ENCODE measurements around the gene SPINK8. TPM values are rescaled to one million over a fixed set of nuclear protein-coding genes. Genes with fewer than 3 reads are reported as not detected.

The SPINK8 gene
- total RNA-seq, 6 experiments from 2014 or later = not detected

DNA sequence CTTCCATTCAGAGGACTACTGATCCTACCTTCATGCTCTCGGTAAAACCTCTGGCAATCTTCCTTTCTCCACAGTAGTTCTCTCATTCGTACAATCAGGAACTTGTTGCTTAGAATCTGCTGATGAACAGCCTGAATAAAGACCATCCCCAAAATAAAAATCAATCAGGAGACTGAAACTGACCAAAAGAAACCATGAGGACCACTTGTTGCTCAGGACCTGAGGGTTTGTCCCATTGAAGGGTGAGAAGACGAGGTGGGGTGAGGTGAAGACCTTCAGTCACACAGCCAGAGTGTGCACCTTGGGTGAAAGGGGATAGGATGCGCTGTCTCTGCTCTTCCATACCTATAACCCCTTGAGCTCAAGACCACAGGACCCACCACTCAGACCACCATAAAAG lies 36.8 kb downstream of the SPINK8 start:
- Histone ChIP-seq H3K27ac (no peak overlapping the region), H3K4me3 (no peak overlapping the region), H3K9me3 (no peaks in the 10 kb centered on the region), H3K27me3 (no peaks in the 10 kb centered on the region), H3K36me3 (peaks cover 0 to 42% (median 9%) of the 10 kb centered on the region in 4 donors), H3K4me1 (peaks cover 0 to 7% (median 0%) of the 10 kb centered on the region in 4 donors)
- no peak for TF ChIP-seq POLR2A (IDR thresholded peaks at IDR 0.05)
- TF ChIP-seq CTCF (IDR thresholded peaks at IDR 0.05) = no peak
- WGBS (ENCODE audit: insufficient coverage, low coverage, low lambda C conversion rate, missing lambda C conversion rate) = 97% methylated on average over 3 of the region's 4 CpGs
- no peak for ATAC-seq
- DNase-seq = no peak
- intact Hi-C loops (cut with DNase I) = no loop called here

DNA sequence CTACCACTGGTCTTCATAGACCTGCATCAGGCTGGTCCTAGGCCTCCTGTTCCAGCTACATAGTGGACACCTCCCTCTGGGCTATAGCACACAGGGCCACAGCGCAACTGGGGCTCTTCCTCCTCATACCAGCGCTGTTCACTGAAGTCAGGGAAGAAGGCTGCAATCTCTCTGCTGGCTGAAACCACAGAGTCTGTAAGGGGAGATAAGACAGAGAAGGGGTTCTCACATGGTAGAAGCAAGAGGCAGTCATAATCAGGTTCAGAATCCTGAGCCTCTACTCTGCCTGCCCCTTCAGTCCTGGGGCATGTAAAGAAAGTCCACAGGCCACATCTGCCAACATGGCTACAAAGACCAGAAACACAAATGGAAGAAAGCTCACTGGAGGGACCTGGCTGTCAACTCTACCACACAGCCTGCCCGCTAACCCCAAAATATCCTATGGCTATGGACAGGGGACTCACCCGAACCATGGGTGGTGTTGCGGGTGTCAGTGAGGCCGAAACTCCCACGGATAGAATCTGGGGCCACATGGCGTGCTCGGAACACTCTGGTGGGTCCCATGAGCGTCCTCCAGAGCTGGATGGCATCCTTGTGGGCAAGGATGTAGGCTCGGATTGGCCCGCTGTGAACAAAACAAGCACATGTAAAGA lies 38.7 kb downstream of the SPINK8 start:
- intact Hi-C loops (cut with DNase I) = no loop called here
- no peak for DNase-seq
- Histone ChIP-seq H3K9me3 (no peaks in the 10 kb centered on the region), H3K27me3 (no peaks in the 10 kb centered on the region), H3K4me1 (no peaks in the 10 kb centered on the region), H3K4me3 (no peak overlapping the region), H3K36me3 (peaks cover 0 to 42% (median 9%) of the 10 kb centered on the region in 4 donors), H3K27ac (no peak overlapping the region)
- ATAC-seq = no peak
- TF ChIP-seq POLR2A (IDR thresholded peaks at IDR 0.05) (no peak), CTCF (IDR thresholded peaks at IDR 0.05) (no peak)
- 98% methylated on average over 6 of the region's 12 CpGs for whole genome bisulfite sequencing (ENCODE audit: insufficient coverage, low coverage, low lambda C conversion rate, missing lambda C conversion rate)

DNA sequence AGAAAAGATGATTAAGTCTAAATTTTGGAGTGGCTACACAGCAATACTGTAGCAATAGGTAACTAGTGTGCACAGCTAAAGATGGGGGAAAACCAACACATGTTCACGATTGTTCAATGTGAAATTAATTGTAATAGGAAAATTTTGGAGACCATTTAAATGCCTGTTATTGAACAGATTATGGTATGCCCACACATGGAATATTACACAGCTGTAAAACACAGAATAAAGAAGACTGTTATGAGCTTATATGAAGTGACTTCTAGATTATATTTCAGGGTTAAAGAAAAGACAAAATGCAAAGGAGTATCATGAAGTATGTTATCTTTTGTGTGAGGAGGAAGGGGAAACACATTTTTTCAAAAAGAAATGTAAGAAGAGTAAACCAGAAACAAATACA lies 43.8 kb downstream of the SPINK8 start:
- H3K9me3 ChIP-seq = no peaks in the 10 kb centered on the region
- no peaks in the 10 kb centered on the region for H3K4me1 ChIP-seq
- H3K4me3 ChIP-seq = no peak overlapping the region
- peaks cover 0 to 20% (median 7%) of the 10 kb centered on the region in 4 donors for H3K36me3 ChIP-seq
- TF ChIP-seq CTCF (IDR thresholded peaks at IDR 0.05) (no peak), POLR2A (IDR thresholded peaks at IDR 0.05) (no peak)
- DNase-seq = no peak
- intact Hi-C loops (cut with DNase I) = no loop called here
- no peak overlapping the region for H3K27ac ChIP-seq
- no peak for ATAC-seq
- H3K27me3 ChIP-seq = no peaks in the 10 kb centered on the region
- WGBS (ENCODE audit: insufficient coverage, low coverage, low lambda C conversion rate, missing lambda C conversion rate) = 50% methylated on average over 1 of the region's 1 CpG

GRCh38 chr3:48287034-48287433 lies 46.4 kb downstream of the SPINK8 start:
- no peaks in the 10 kb centered on the region for H3K4me1 ChIP-seq
- intact Hi-C loops (cut with DNase I) = no loop called here
- no peaks in the 10 kb centered on the region for H3K27me3 ChIP-seq
- no peaks in the 10 kb centered on the region for H3K9me3 ChIP-seq
- ATAC-seq = no peak
- no peak for DNase-seq
- H3K27ac ChIP-seq = no peak overlapping the region
- no peaks in the 10 kb centered on the region for H3K36me3 ChIP-seq
- H3K4me3 ChIP-seq = no peak overlapping the region
- no peak for TF ChIP-seq POLR2A (IDR thresholded peaks at IDR 0.05)
- no peak for TF ChIP-seq CTCF (IDR thresholded peaks at IDR 0.05)

DNA sequence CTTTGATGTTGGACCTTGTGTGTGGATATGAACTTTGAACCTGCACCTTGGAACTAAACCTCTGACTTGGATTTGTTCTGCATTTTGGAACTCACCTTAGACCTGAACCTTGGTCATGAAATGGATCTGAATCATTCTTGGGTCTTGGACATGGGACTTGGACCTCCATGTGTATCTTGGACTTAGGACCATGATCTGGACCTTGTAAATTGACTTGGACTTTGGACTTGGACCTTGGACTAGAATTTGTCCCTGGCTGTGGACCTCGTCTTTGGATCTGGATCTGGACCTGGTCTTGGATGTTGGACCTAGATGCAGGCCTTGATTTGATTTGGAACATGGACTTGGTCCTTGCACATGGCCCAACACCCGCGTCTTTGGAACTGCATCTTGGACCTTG lies 47.2 kb downstream of the SPINK8 start:
- no peaks in the 10 kb centered on the region for H3K36me3 ChIP-seq
- DNase-seq (no peak), ATAC-seq (no peak)
- H3K27me3 ChIP-seq = no peaks in the 10 kb centered on the region
- no peaks in the 10 kb centered on the region for H3K9me3 ChIP-seq
- intact Hi-C loops (cut with DNase I) = no loop called here
- H3K27ac ChIP-seq = no peak overlapping the region
- TF ChIP-seq POLR2A (IDR thresholded peaks at IDR 0.05) (no peak), CTCF (IDR thresholded peaks at IDR 0.05) (no peak)
- no peaks in the 10 kb centered on the region for H3K4me1 ChIP-seq
- 100% methylated on average over 3 of the region's 3 CpGs for WGBS (ENCODE audit: insufficient coverage, low coverage, low lambda C conversion rate, missing lambda C conversion rate)
- H3K4me3 ChIP-seq = no peak overlapping the region

All from right lobe of liver (tissue), 6 donors.